Heart right ventricle (tissue), 16 donors: Measurements from ENCODE around the gene ZNF616. TPM values are rescaled to one million over a fixed set of nuclear protein-coding genes. Genes with fewer than 3 reads are reported as not detected.
A peak's percentile ranks its signal among the peaks of the same experiment; 100 is the strongest.

Experiments
- ATAC-seq, 8 donors: fragments of 200-7000 bp; cut with Tn5 transposase; one replicate each; pipeline ENCODE4 v1.9.1; 2020; ENCODE audit warnings: mild to moderate bottlenecking in 8 of 8, moderate library complexity in 8 of 8, moderate number of reproducible peaks in 1 of 8
- DNase-seq, 2 donors: peaks; one replicate each; pipeline ENCODE4 v3.0.0-alpha.2; 2020
- H3K27ac ChIP-seq, 10 donors: fragments of 200-600 bp; sonication (generic) in 2 of 10; one replicate each; pipeline versions ENCODE4 v1.5.0 to v1.8.0; 2020 to 2022; ENCODE audit warnings: mild to moderate bottlenecking in 3 of 10
- H3K27me3 ChIP-seq, 7 donors: fragments of 200-600 bp; one replicate each; pipeline ENCODE4 v1.8.0; 2021 to 2022; ENCODE audit warnings: mild to moderate bottlenecking in 2 of 7
- H3K36me3 ChIP-seq, 9 donors: fragments of 200-600 bp; sonication (generic) in 1 of 9; one replicate each; pipeline versions ENCODE4 v1.5.0 to v1.8.0; 2020 to 2022; ENCODE audit warnings: mild to moderate bottlenecking in 2 of 9
- H3K4me1 ChIP-seq, 9 donors: fragments of 200-600 bp; sonication (generic) in 1 of 9; one replicate each; pipeline versions ENCODE4 v1.5.0 to v1.8.0; 2020 to 2022; ENCODE audit warnings: mild to moderate bottlenecking in 4 of 9
- H3K4me3 ChIP-seq, 10 donors: fragments of 200-600 bp; sonication (generic) in 2 of 10; one replicate each; pipeline versions ENCODE4 v1.5.0 to v1.8.0; 2020 to 2022; ENCODE audit warnings: mild to moderate bottlenecking in 7 of 10, moderate library complexity in 2 of 10
- H3K9me3 ChIP-seq, 11 donors: fragments of 200-600 bp in 10 of 11; sonication (generic) in 2 of 11; one replicate each; pipeline versions ENCODE4 v1.5.0 to v1.8.0; 2013 to 2022; ENCODE audit warnings: mild to moderate bottlenecking in 2 of 11, control low read depth in 1 of 11, moderate library complexity in 1 of 11
- WGBS, 2 donors: extraction: QIAGEN DNeasy Blood & Tissue Kit; methylation state at CpG; one replicate each; pipeline ENCODE4 v1.1.7; 2013; ENCODE audit warnings: inconsistent platforms in 1 of 2; 5-methylcytosine and 5-hydroxymethylcytosine counted together
- intact Hi-C, 10 donors: fragments of 100-400 bp; cut with DNase I; formaldehyde crosslinking; loops; one replicate each; pipeline versions ENCODE4 v1.11.1 to v1.14.2; 2022
- polyA plus RNA-seq, 2 donors: library from polyadenylated mRNA; stranded (reverse); fragments of 200-250 nt; gene quantifications; one replicate each; pipeline ENCODE4 v1.2.3, GENCODE V29; 2013
- total RNA-seq, 10 donors: library from RNA; stranded (reverse); fragmentation: NEBNext Ultra II Directional in 3 of 10; extraction: Animal tissue kit (Norgen Biotek cat#: 25700) in 3 of 10; gene quantifications; one replicate each; pipeline versions ENCODE4 v1.2.1 to v1.2.4, GENCODE V29; 2021 to 2023
- TF ChIP-seq, protein P1 (sequence below), 9 donors: fragments of 200-600 bp; sonication (generic) in 2 of 9; IDR thresholded peaks; one replicate each; pipeline versions ENCODE4 v1.5.0 to v1.8.0; 2021 to 2022; ENCODE audit warnings: antibody characterized with exemption in 9 of 9, mild to moderate bottlenecking in 5 of 9, moderate library complexity in 1 of 9
- donor health status: Arrhythmogenic right ventricular cardiomyopathy.
- donor health status: ischemic (EF 13 %, LVEDD 7.1; RV severe dilation, severe dysfunction).
- donor health status: healthy with polysubstance abuse.
- donor health status: DM: no; HTN: yes; CAD: no.
- donor health status: DM: no; HTN: no; CAD: no.
- donor health status: ischemic (EF 25% LVEDD 6.9; RV normal size, moderate dysfunction).
- donor health status: ischemic (EF 25% LVEDD 5.7; RV mildly dilated, moderate dysfunction).
- donor health status: healthy.
- donor health status: DM: yes; HTN: yes; CAD: no.
- donor health status: Ischemic cardiomyopathy.
- donor health status: ischemic (EF 35%, LVEDD 5.7; RV mildly dilated, moderate dysfunction).
- donor health status: nonischemic (EF 11% LVEDD 7.7; RV severe dilation, severe dysfunction).
- donor health status: DM: yes; HTN: yes; CAD: no.
- donor health status: PGD.
- donor health status: ischemic (EF 29% LVEDD 5.4; RV normal size, mild dysfunction).
- donor health status: nonischemic (EF 23%, LVEDD 6.1; RV moderate dilation, normal function).

ZNF616 gene
- total and polyA plus RNA-seq, 12 donors = 1.6 to 8.0 (median 6.3) TPM

DNA sequence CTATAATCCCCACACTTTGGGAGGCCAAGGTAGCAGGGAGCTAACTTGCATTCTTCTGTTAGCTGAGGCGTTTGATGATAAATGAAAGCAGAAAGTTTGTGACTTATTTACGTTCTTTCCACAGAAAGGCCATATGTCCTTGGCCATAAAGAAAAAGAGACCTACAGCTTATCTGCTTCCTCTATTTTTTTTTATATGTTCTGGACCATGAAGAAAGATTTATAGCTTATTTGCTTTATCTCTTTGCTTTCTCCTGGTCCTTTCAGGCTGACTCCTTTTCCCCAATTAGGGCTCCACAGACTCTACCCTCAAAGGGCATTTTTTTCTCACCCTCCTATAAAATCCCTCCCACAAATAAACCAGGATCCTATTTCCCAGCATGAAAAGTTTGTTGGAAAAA, 1.5 kb upstream of the ZNF616 start:
- ATAC-seq (no peak), DNase-seq (no peak)
- WGBS, 2 donors = 93 to 98% methylated on average over 2 of the region's 2 CpGs
- TF ChIP-seq, protein P1, sequence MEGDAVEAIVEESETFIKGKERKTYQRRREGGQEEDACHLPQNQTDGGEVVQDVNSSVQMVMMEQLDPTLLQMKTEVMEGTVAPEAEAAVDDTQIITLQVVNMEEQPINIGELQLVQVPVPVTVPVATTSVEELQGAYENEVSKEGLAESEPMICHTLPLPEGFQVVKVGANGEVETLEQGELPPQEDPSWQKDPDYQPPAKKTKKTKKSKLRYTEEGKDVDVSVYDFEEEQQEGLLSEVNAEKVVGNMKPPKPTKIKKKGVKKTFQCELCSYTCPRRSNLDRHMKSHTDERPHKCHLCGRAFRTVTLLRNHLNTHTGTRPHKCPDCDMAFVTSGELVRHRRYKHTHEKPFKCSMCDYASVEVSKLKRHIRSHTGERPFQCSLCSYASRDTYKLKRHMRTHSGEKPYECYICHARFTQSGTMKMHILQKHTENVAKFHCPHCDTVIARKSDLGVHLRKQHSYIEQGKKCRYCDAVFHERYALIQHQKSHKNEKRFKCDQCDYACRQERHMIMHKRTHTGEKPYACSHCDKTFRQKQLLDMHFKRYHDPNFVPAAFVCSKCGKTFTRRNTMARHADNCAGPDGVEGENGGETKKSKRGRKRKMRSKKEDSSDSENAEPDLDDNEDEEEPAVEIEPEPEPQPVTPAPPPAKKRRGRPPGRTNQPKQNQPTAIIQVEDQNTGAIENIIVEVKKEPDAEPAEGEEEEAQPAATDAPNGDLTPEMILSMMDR (IDR thresholded peaks at IDR 0.05) = no peak
- Histone ChIP-seq H3K4me1 (peaks cover 2 to 24% (median 18%) of the 10 kb centered on the region in 9 donors), H3K27ac (no peak overlapping the region), H3K36me3 (no peaks in the 10 kb centered on the region), H3K9me3 (peaks cover 0 to 46% (median 0%) of the 10 kb centered on the region in 11 donors), H3K4me3 (no peak overlapping the region), H3K27me3 (no peaks in the 10 kb centered on the region)
- intact Hi-C loops = loop anchor here in 3 of 10 donors (5.0 kb wide), 2 partner anchors 46 to 51 kb away; partner anchors contain the start of gene PPP2R1A (in 1 of the 3)

GRCh38 chr19:52140032-52140710, 433 bp upstream of the ZNF616 start:
- H3K27me3 ChIP-seq = no peaks in the 10 kb centered on the region
- H3K4me3 ChIP-seq = peak overlapping the region in 9 of 10 donors; percentile 61 to 94 (median 80)
- peaks cover 2 to 24% (median 18%) of the 10 kb centered on the region in 9 donors for H3K4me1 ChIP-seq
- peaks cover 0 to 45% (median 0%) of the 10 kb centered on the region in 11 donors for H3K9me3 ChIP-seq
- H3K36me3 ChIP-seq = no peaks in the 10 kb centered on the region
- H3K27ac ChIP-seq = peak overlapping the region in 9 of 10 donors; percentile 42 to 96 (median 92)
- TF ChIP-seq, protein P1 (IDR thresholded peaks at IDR 0.05) = no peak
- peak in 4 of 8 donors; percentile 99 to 100 (median 100) for ATAC-seq
- intact Hi-C loops = loop anchor here in 4 of 10 donors (1.0 to 5.0 kb wide), 3 partner anchors 47 to 52 kb away; partner anchors contain the start of gene PPP2R1A (in 1 of the 4)
- DNase-seq = peak in 1 of 2 donors; percentile 99
- 11 to 14% methylated on average over 22 of the region's 22 CpGs for WGBS, 2 donors

DNA sequence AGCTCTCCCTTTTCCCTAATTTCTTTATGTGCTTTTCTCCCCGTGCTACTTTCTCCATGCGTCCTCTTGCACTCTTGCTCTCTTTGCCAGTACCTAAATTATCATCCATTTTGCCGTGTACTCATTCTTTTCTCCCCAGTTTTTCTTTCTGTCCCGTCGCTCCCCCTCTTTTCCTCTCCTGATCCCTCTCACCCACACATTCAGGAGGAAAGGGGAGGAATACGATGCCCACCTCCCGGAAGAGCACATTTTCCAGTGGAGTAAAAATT, 821 bp downstream of the ZNF616 start:
- DNase-seq = no peak
- peak overlapping the region; percentile 61 to 94 (median 80) for H3K4me3 ChIP-seq
- 0% methylated on average over 7 of the region's 7 CpGs for WGBS, 2 donors
- peaks cover 0 to 45% (median 0%) of the 10 kb centered on the region in 11 donors for H3K9me3 ChIP-seq
- H3K27ac ChIP-seq = peak overlapping the region in 9 of 10 donors; percentile 87 to 96 (median 92)
- no peaks in the 10 kb centered on the region for H3K27me3 ChIP-seq
- TF ChIP-seq, protein P1 (IDR thresholded peaks at IDR 0.05) = no peak
- intact Hi-C loops = loop anchor here (1.0 to 10.0 kb wide), 9 partner anchors 32 to 102 kb away; partner anchors contain the start of genes PPP2R1A (in 2 of the 10) and ZNF836 (in 2 of the 10)
- H3K4me1 ChIP-seq = peaks cover 2 to 24% (median 18%) of the 10 kb centered on the region in 9 donors
- ATAC-seq = no peak
- no peaks in the 10 kb centered on the region for H3K36me3 ChIP-seq

DNA sequence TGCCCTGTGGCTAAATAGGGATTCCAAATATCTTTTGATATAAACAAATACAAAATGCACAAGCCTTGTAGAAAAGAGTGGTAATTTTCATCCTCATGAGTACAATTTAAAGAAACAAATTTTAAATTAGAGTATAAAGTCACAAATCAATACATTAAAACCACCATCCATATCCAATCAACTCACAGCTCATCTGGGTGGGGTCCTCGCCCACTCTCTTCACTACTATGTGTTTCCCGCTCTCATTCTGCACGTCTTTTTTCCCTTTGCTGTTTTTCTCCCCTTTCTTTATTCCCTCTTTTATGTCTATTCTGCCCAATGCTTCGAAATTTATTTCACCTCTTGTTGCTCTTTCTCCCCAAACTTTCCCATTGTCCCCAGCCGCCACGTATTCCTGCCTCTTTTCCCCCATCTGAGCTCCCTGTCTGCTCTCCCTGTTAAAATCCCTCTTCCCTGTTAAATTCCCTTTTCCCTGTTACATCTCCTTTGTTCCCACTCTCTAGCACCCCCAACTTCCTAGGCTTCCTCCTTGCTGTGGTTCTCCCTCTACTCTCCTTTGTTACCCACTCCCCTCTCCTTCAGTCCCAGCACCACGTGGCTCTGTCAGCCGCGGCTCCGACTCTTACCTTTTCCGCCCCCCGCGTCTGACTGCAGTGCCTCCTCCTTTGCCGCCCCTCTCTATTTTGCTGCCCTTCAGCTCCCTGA, 1.3 kb downstream of the ZNF616 start:
- WGBS, 2 donors = 10 to 12% methylated on average over 14 of the region's 14 CpGs
- H3K36me3 ChIP-seq = no peaks in the 10 kb centered on the region
- peak in 3 of 8 donors; percentile 11 to 26 (median 23) for ATAC-seq

More for the DNA sequence above, 1.3 kb downstream of the ZNF616 start:
- TF ChIP-seq, protein P1 (IDR thresholded peaks at IDR 0.05) = no peak
- Histone ChIP-seq H3K4me3 (peak overlapping the region; percentile 61 to 94 (median 80)), H3K9me3 (peaks cover 0 to 45% (median 0%) of the 10 kb centered on the region in 11 donors), H3K4me1 (peaks cover 2 to 24% (median 18%) of the 10 kb centered on the region in 9 donors), H3K27ac (peak overlapping the region in 8 of 10 donors; percentile 87 to 96 (median 93)), H3K27me3 (no peaks in the 10 kb centered on the region)
- intact Hi-C loops = loop anchor here in 9 of 10 donors (2.0 to 10.0 kb wide), 7 partner anchors 32 to 102 kb away; partner anchors contain the start of genes PPP2R1A (in 2 of the 9) and ZNF836 (in 2 of the 9)
- peak in 1 of 2 donors; percentile 9 for DNase-seq
